Astrocyte of the spinal cord (primary cell): ENCODE measurements around the gene HOXD12.

Experiments used
- DNase-seq: peaks from one replicate; pipeline ENCODE4 v3.0.0; 2011; ENCODE audit warnings: low read depth, low spot score
- H3K4me3 ChIP-seq: 2 replicates; pipeline ENCODE4 v1.5.1; 2011; ENCODE audit warnings: low read depth, mild to moderate bottlenecking, low read length, moderate library complexity
- in situ Hi-C: cut with HindIII; loops from 2 replicates; pipeline ENCODE4 v1.10.0; 2017; ENCODE audit warnings: low sequenced_read_pairs
- TF ChIP-seq, protein P1 (sequence below): IDR thresholded peaks from 2 replicates; pipeline ENCODE4 v1.5.1; 2012; ENCODE audit warnings: low read depth, mild to moderate bottlenecking, low read length, inconsistent platforms

HOXD12 gene

DNA sequence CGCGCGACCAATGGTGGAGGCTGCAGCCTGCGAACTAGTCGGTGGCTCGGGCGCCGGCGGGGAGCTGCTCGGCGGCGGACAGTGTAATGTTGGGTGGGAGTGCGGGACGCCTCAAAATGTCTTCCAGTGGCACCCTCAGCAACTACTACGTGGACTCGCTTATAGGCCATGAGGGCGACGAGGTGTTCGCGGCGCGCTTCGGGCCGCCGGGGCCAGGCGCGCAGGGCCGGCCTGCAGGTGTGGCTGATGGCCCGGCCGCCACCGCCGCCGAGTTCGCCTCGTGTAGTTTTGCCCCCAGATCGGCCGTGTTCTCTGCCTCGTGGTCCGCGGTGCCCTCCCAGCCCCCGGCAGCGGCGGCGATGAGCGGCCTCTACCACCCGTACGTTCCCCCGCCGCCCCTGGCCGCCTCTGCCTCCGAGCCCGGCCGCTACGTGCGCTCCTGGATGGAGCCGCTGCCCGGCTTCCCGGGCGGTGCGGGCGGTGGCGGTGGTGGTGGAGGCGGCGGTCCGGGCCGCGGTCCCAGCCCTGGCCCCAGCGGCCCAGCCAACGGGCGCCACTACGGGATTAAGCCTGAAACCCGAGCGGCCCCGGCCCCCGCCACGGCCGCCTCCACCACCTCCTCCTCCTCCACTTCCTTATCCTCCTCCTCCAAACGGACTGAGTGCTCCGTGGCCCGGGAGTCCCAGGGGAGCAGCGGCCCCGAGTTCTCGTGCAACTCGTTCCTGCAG is 23.3 kb downstream of the HOXD12 start, which contains the start of gene HOXD9:
Gene HOXD9 (plus strand): TSS at position 37 of the 728 bp plus-strand sequence. CDS start 50 bp downstream, at position 87.
- TF ChIP-seq, protein P1, sequence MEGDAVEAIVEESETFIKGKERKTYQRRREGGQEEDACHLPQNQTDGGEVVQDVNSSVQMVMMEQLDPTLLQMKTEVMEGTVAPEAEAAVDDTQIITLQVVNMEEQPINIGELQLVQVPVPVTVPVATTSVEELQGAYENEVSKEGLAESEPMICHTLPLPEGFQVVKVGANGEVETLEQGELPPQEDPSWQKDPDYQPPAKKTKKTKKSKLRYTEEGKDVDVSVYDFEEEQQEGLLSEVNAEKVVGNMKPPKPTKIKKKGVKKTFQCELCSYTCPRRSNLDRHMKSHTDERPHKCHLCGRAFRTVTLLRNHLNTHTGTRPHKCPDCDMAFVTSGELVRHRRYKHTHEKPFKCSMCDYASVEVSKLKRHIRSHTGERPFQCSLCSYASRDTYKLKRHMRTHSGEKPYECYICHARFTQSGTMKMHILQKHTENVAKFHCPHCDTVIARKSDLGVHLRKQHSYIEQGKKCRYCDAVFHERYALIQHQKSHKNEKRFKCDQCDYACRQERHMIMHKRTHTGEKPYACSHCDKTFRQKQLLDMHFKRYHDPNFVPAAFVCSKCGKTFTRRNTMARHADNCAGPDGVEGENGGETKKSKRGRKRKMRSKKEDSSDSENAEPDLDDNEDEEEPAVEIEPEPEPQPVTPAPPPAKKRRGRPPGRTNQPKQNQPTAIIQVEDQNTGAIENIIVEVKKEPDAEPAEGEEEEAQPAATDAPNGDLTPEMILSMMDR: no peak
- no peak for DNase-seq
- in situ Hi-C loops: no loop called here
- peak within 1 kb of the TSS; percentile 28 for H3K4me3 ChIP-seq

DNA sequence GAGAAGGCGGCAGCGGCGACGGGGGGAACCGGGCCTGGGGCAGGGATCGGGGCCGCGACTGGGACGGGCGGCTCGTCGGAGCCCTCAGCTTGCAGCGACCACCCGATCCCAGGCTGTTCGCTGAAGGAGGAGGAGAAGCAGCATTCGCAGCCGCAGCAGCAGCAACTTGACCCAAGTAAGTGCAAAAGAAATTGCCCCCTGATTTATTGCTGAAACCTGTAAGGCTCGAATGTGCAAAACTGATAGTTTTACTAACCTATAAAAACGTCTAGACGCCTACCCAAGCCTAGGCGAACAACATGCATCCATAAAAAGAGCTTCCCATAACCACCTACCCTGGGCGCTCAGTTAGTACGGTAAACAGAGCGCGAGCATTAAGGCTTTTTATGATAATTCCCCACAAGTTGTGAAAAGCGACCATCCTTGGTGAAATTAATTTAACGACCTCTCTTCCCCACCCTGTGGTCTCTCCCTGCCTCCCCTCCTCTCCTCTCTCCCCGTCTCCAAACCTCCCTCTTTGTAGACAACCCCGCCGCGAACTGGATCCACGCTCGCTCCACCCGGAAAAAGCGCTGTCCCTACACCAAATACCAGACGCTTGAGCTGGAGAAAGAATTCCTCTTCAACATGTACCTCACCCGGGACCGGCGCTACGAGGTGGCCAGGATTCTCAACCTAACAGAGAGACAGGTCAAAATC is 24.0 kb downstream of the HOXD12 start:
- no peak for DNase-seq
- H3K4me3 ChIP-seq: peak overlapping the region; percentile 28
- in situ Hi-C loops: no loop called here
- TF ChIP-seq, protein P1: no peak

DNA sequence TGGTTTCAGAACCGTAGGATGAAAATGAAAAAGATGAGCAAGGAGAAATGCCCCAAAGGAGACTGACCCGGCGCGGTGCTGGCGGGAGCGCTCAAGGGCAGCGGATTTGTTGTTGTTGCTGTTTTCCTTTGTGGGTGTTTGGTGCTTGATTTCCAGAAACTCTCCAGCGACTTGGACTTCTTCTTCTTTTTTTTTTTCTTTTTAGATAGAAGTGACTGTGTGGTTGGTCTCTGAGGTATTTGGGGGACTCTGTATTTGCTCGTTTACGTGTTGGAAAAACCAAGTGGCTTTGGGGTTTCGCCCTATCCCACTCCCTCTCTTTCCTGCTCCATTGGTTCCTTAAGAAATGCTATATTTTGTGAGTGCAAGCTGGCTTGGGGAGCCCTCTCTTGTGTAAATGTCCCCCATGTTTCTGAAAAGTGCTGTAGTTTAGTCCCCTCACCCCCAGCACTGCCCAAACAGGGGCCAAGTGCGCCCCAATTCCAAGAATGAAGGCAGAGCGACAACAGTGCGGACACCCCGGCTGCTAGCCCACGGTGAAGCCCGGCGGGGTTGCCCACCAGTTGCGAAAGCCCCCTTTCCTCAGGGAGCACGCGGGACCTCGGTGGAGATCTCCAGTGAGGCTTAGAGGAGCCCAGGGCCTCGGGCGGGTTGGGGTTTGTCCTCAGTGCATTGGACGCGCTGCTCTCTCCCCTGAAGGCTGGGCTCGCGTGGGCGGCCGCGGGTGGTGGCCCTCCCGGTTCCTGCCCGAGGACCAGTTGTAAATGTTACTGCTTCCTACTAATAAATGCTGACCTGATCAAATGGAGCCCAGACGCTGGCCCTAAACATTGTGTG is 24.7 kb downstream of the HOXD12 start:
- DNase-seq: no peak
- TF ChIP-seq, protein P1: no peak
- no peak overlapping the region for H3K4me3 ChIP-seq
- in situ Hi-C loops: no loop called here

DNA sequence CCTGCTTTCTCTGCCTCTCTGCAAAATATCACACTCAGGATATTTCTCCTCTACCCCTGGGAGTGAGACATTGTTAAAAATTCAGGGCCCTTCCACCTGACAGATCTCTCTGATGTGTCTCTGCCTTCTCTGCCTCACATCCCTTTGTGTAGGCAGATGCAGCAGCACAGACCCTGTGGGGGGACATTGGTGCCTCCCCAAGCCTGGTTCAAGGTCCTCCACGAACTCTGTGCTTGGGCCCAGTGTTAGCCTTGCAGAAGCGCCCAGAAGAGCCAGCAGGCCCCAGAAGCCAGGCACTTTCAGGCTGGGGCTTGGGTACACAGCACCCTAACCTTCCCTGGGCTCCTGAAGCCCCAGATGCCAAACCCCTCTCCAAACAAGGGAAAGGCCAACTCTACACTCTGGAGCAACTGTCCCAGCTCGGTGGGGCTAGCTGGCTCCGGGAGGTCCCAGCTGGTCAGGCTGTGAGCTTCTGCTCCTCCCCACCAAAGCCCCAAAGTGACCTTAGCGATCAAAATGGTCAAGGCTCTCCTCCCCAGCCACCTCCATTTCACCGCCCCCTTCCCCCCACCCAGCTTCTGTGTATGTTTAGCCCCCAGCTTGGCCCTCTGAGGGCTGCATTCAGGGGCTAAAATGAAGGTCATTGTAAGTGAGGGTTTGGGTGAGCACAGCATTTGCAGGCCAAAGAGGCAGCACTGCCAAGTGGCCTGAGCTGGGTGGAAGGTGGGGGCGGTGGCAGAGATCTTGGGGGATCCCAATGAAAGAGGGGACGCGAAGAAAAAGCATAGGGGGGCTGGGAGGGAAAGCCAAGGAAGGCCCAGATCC is 25.6 kb downstream of the HOXD12 start:
- no peak for DNase-seq
- in situ Hi-C loops: no loop called here
- no peak overlapping the region for H3K4me3 ChIP-seq
- TF ChIP-seq, protein P1: no peak

DNA sequence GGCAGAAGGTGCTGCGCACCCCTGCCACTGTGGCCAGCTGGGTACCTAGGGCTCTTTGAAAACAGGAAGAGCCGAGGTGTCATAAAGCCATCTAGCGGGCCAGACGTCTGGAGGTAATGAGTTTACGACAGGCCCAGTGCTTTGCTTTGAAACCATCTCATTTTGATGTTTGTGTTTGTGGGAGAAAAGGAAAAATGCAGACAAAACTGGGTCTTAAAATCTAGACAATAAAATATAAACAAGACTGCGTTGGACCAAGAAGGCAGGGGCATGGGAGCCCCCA is 26.1 kb downstream of the HOXD12 start:
- in situ Hi-C loops: no loop called here
- TF ChIP-seq, protein P1: no peak
- H3K4me3 ChIP-seq: no peak overlapping the region
- no peak for DNase-seq
